ENCODE data around the gene RCC1.

- TF ChIP-seq CTCF (IDR thresholded peaks at IDR 0.05; ENCODE audit: low read depth, low read length) (no peak), EZH2phosphoT487 (IDR thresholded peaks at IDR 0.05; ENCODE audit: low read depth) (no peak)
These were observed 66.1 kb downstream of the RCC1 start for GRCh38 chr1:28571911-28572310.
